ENCODE data around the gene HIVEP3. TPM values are rescaled to one million over a fixed set of nuclear protein-coding genes. Genes with fewer than 3 reads are reported as not detected.

Gene HIVEP3
- total RNA-seq, 1 donor = 1.2 TPM

DNA sequence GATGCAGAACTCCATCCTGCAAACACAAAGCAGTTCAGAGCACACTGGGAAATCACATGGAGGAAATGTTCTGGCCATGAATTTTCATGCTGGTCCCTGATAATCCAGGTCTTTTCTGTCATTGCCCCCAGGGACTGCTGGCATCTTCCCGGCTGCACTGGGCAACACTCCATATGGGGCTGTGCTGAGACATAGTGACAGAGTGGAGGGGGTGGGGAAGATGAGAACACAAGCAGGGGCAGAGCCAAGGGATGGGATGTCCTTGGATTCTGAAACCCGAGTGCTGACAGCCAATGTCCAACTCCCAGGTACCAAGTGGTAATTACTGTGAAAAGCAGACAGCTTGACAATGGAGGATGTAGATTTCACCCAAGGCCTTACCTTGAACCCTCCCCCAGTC, 185.7 kb downstream of the HIVEP3 start:
- TF ChIP-seq, protein P1, sequence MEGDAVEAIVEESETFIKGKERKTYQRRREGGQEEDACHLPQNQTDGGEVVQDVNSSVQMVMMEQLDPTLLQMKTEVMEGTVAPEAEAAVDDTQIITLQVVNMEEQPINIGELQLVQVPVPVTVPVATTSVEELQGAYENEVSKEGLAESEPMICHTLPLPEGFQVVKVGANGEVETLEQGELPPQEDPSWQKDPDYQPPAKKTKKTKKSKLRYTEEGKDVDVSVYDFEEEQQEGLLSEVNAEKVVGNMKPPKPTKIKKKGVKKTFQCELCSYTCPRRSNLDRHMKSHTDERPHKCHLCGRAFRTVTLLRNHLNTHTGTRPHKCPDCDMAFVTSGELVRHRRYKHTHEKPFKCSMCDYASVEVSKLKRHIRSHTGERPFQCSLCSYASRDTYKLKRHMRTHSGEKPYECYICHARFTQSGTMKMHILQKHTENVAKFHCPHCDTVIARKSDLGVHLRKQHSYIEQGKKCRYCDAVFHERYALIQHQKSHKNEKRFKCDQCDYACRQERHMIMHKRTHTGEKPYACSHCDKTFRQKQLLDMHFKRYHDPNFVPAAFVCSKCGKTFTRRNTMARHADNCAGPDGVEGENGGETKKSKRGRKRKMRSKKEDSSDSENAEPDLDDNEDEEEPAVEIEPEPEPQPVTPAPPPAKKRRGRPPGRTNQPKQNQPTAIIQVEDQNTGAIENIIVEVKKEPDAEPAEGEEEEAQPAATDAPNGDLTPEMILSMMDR (IDR thresholded peaks at IDR 0.05; ENCODE audit: insufficient read depth, low read length) = no peak
- DNase-seq (ENCODE audit: low read depth) = no peak
- no peak overlapping the region for H3K4me3 ChIP-seq (ENCODE audit: low read depth, low read length)

DNA sequence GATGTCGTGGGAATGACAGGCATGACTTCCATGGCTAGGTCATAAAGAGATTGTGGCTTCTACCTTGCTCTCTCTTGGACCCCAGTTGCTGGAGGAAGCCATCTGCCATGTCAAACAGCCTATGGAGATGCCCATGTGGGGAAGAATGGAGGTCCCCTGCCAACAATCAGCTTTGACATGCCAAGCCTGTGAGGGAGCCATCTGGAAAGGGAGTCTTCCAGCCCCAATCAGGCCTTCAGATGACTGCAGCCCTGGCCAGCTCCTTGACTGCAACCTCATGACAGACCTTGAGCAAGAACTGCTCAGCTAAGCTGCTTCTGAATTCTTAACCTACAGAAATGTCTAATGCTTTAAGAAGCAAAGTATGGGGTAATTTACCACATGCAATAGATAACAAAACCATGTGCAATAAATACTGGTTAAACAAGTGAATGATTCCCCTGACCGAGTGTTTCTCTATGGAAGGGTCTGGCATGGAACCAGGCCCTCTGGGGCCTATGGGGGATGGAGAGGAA, 187.1 kb downstream of the HIVEP3 start:
- peak; percentile 7 for DNase-seq (ENCODE audit: low read depth)
- TF ChIP-seq, protein P1 (IDR thresholded peaks at IDR 0.05; ENCODE audit: insufficient read depth, low read length) = no peak
- no peak overlapping the region for H3K4me3 ChIP-seq (ENCODE audit: low read depth, low read length)

DNA sequence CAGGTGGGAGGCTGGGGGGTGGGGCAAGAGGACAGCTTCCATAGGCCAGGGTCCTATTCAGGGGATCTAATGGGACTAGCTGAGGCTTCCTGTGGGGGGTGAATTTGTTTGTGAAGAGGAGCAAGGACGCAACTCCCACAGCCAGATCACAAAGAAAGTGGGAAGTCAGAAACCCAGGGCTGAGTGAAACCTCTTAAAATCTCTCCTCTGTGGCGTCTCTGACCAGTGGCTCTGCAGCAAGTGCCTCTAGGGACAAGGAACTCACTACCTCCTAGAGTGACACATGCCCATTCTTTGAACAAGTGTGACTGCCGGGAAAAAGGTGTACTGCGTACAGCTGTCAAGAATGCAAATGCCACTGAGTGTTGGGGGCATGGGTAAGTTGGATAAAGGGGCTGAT, 187.9 kb downstream of the HIVEP3 start:
- TF ChIP-seq, protein P1 (IDR thresholded peaks at IDR 0.05; ENCODE audit: insufficient read depth, low read length) = no peak
- no peak overlapping the region for H3K4me3 ChIP-seq (ENCODE audit: low read depth, low read length)
- no peak for DNase-seq (ENCODE audit: low read depth)

DNA sequence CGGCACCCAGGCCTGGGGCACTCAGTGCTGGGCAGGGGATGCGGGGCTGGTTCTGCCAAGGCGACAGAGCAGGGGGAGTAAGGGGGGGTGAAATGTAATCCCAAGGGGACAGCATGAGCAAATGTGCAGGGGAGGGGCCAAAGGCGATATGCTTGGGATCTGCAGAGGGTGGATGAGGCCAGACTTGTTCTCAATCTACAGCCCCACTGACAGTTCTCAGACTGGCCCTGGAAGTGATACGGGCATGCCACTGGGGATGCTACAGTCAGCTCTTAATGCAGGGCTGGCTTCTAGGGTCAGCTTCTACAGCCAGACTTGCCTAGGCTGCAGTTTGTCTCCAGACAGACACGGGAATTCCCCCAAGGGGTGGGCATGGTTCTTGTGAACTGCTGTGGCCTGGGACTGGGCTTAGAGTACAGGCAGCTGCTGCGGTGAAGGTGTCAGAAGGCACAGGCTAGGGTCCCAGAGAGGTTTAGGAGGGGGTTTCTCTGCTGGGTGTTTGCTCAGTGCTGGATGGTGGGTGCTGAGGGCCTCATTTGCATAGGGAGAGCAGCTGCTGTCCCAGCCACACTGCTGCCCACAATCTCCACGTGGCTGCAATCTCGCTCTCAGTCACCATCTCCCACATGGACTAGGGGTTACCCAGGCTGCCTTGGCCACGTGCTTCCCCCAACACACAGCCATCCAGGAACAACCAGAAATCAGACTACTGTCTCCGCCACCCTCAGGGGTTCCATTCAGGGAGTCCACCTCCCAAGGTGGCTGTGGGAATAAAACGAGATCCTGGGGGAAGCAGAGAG, 190.1 kb downstream of the HIVEP3 start:
- no peak overlapping the region for H3K4me3 ChIP-seq (ENCODE audit: low read depth, low read length)
- no peak for DNase-seq (ENCODE audit: low read depth)
- TF ChIP-seq, protein P1 (IDR thresholded peaks at IDR 0.05; ENCODE audit: insufficient read depth, low read length) = no peak

DNA sequence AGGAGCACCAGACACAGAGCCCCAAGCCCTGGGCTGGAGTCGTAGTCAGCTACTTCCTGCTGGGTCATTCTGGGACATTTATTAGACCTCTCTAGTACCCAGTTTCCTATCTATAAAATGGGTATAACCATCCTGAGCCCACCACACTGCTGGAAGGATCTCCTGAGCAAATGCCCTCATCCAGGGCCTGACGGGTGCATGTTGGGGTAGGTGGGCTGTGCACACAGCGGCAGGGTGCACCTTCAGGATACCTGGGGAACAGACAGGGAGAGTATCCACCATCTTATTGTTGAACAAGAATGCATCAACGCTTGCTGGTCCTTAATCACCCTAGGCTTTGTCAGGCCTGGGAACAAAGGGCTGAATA, 191.0 kb downstream of the HIVEP3 start:
- TF ChIP-seq, protein P1 (IDR thresholded peaks at IDR 0.05; ENCODE audit: insufficient read depth, low read length) = no peak
- H3K4me3 ChIP-seq (ENCODE audit: low read depth, low read length) = no peak overlapping the region
- no peak for DNase-seq (ENCODE audit: low read depth)

DNA sequence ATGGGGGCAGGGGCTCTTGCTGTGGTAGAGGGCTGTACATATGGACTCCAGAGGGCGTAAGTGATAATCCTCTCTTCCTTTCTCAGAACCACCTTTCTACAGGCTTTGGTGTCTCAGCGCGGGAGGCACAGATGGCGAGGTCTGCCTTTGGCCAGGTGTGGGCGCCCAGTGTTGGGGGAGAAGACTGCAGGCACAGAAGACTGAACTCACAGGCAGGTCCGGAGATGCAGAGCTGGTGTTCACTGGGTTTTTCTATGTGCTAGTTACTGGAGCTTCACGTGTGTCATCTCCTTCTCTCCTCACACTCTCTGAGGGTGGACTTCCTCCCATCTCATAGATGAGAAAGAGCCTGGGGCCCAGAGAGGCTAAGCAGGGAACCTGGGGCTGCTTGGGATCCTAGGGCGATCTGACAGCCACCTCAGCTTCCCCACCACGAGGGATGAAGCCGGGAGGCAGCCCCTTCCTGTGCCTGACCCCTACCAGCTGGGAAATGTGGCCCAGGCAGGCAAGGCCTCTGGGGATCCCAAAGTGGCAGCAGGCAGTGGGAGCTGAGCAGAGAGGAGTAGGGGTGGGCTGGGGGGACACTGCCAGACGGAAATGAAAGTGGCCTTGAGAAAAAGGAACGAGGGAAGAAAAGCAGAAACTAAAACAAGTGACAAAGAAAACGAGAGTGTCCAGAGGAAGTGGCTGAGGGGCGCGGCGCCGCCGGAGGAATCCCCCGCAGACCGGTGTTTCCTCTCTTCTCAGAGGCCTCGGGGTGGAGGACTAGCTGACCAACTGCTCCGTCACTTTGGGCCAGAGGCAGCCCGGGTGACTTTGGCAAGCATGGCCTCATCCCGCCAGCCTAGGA, 191.6 kb downstream of the HIVEP3 start:
- TF ChIP-seq, protein P1 (IDR thresholded peaks at IDR 0.05; ENCODE audit: insufficient read depth, low read length) = no peak
- DNase-seq (ENCODE audit: low read depth) = no peak
- no peak overlapping the region for H3K4me3 ChIP-seq (ENCODE audit: low read depth, low read length)

All from fibroblast of the aortic adventitia (primary cell).